Vagina (tissue), 2 donors: ENCODE results near the gene OAT. TPM values are rescaled to one million over a fixed set of nuclear protein-coding genes. Genes with fewer than 3 reads are reported as not detected.

Experiments used
- DNase-seq, 2 donors: peaks; one replicate each; pipeline ENCODE4 v3.0.0-alpha.2; 2017; ENCODE audit errors: extremely low spot score in 2 of 2
- H3K27ac ChIP-seq: fragments of 200-600 bp; sonication (generic); one replicate; pipeline ENCODE4 v1.5.1; 2019
- H3K27me3 ChIP-seq: fragments of 200-600 bp; sonication (generic); one replicate; pipeline ENCODE4 v1.5.1; 2019
- H3K36me3 ChIP-seq, 2 donors: fragments of 200-600 bp; sonication (generic); one replicate each; pipeline ENCODE4 v1.5.1; 2017 to 2019
- H3K4me1 ChIP-seq: fragments of 200-600 bp; sonication (generic); one replicate; pipeline ENCODE4 v1.5.1; 2019
- H3K4me3 ChIP-seq, 2 donors: fragments of 200-600 bp; sonication (generic); 1 replicate in 1 of 2; 2 replicates in 1 of 2; pipeline ENCODE4 v1.5.1; 2016 to 2019
- H3K9me3 ChIP-seq: fragments of 200-600 bp; sonication (generic); one replicate; pipeline ENCODE4 v1.5.1; 2019
- CTCF ChIP-seq, 3 experiments: fragments of 450-650 bp in 2 of 3; fragments of 200-600 bp in 1 of 3; sonication (generic) in 1 of 3; IDR thresholded peaks; one replicate each; pipeline ENCODE4 v1.5.1; 2017 to 2019; ENCODE audit warnings: antibody characterized with exemption in 3 of 3, mild to moderate bottlenecking in 2 of 3, moderate library complexity in 2 of 3
- POLR2A ChIP-seq, 2 donors: fragments of 450-650 bp; IDR thresholded peaks; one replicate each; pipeline ENCODE4 v1.6.1; 2017; ENCODE audit warnings: antibody characterized with exemption in 2 of 2, mild to moderate bottlenecking in 2 of 2, moderate library complexity in 2 of 2
- POLR2AphosphoS5 ChIP-seq, 2 donors: sonication (generic); formaldehyde crosslinking; IDR thresholded peaks; one replicate each; pipeline ENCODE4 v1.9.0; 2017; ENCODE audit warnings: antibody characterized with exemption in 2 of 2, mild to moderate bottlenecking in 2 of 2, low read depth in 1 of 2; ENCODE audit not compliant: insufficient read depth in 1 of 2
- intact Hi-C: fragments of 100-400 bp; cut with DNase I; formaldehyde crosslinking; loops from one replicate; pipeline ENCODE4 v1.15.1; 2023
- total RNA-seq: library from RNA; depleted of rRNA; stranded (reverse); fragments of >200 nt; gene quantifications from one replicate; pipeline ENCODE4 v1.2.3, GENCODE V29; 2016

OAT gene
- total RNA-seq, 1 donor from 2014 or later: 83.2 TPM

GRCh38 chr10:124350806-124351205 is 67.9 kb downstream of the OAT start:
- no peaks in the 10 kb centered on the region for H3K9me3 ChIP-seq
- intact Hi-C loops: no loop called here
- peaks cover 11% of the 10 kb centered on the region for H3K4me1 ChIP-seq
- no peaks in the 10 kb centered on the region for H3K27me3 ChIP-seq
- DNase-seq: no peak
- H3K4me3 ChIP-seq: no peak overlapping the region
- no peak for TF ChIP-seq POLR2AphosphoS5 (IDR thresholded peaks at IDR 0.05; ENCODE audit: insufficient read depth in 1 of 2, low read depth in 1 of 2)
- no peak for TF ChIP-seq CTCF (IDR thresholded peaks at IDR 0.05)
- no peak for TF ChIP-seq POLR2A (IDR thresholded peaks at IDR 0.05)
- H3K36me3 ChIP-seq: no peaks in the 10 kb centered on the region
- H3K27ac ChIP-seq: no peak overlapping the region

GRCh38 chr10:124349996-124350280 is 68.8 kb downstream of the OAT start:
- Histone ChIP-seq H3K4me3 (no peak overlapping the region), H3K27me3 (no peaks in the 10 kb centered on the region), H3K9me3 (no peaks in the 10 kb centered on the region), H3K27ac (no peak overlapping the region), H3K36me3 (no peaks in the 10 kb centered on the region), H3K4me1 (peaks cover 3% of the 10 kb centered on the region)
- intact Hi-C loops: no loop called here
- TF ChIP-seq POLR2A (IDR thresholded peaks at IDR 0.05) (no peak), POLR2AphosphoS5 (IDR thresholded peaks at IDR 0.05; ENCODE audit: insufficient read depth in 1 of 2, low read depth in 1 of 2) (no peak), CTCF (IDR thresholded peaks at IDR 0.05) (no peak)
- DNase-seq: no peak

- TF ChIP-seq POLR2A (IDR thresholded peaks at IDR 0.05): no peak
- Histone ChIP-seq H3K4me1 (no peaks in the 10 kb centered on the region), H3K27ac (no peak overlapping the region), H3K4me3 (no peak overlapping the region), H3K36me3 (no peaks in the 10 kb centered on the region), H3K27me3 (no peaks in the 10 kb centered on the region), H3K9me3 (no peaks in the 10 kb centered on the region)
- DNase-seq: no peak
- intact Hi-C loops: no loop called here
Observed at GRCh38 chr10:124349231-124349995, 69.3 kb downstream of the OAT start.

GRCh38 chr10:124348801-124349200 is 69.9 kb downstream of the OAT start:
- DNase-seq: no peak
- TF ChIP-seq CTCF (IDR thresholded peaks at IDR 0.05): no peak
- no peak for TF ChIP-seq POLR2AphosphoS5 (IDR thresholded peaks at IDR 0.05; ENCODE audit: insufficient read depth in 1 of 2, low read depth in 1 of 2)
- TF ChIP-seq POLR2A (IDR thresholded peaks at IDR 0.05): no peak
- H3K4me3 ChIP-seq: no peak overlapping the region
- no peak overlapping the region for H3K27ac ChIP-seq
- H3K9me3 ChIP-seq: no peaks in the 10 kb centered on the region
- no peaks in the 10 kb centered on the region for H3K36me3 ChIP-seq
- no peaks in the 10 kb centered on the region for H3K27me3 ChIP-seq
- intact Hi-C loops: no loop called here
- no peaks in the 10 kb centered on the region for H3K4me1 ChIP-seq

- TF ChIP-seq POLR2A (IDR thresholded peaks at IDR 0.05) (no peak), CTCF (IDR thresholded peaks at IDR 0.05) (no peak), POLR2AphosphoS5 (IDR thresholded peaks at IDR 0.05; ENCODE audit: insufficient read depth in 1 of 2, low read depth in 1 of 2) (no peak)
- intact Hi-C loops: no loop called here
- no peak for DNase-seq
Observed at GRCh38 chr10:124347956-124348355, 70.8 kb downstream of the OAT start.

More at GRCh38 chr10:124347956-124348355, 70.8 kb downstream of the OAT start:
- Histone ChIP-seq H3K9me3 (no peaks in the 10 kb centered on the region), H3K36me3 (no peaks in the 10 kb centered on the region), H3K27ac (no peak overlapping the region), H3K4me3 (no peak overlapping the region), H3K4me1 (no peaks in the 10 kb centered on the region), H3K27me3 (no peaks in the 10 kb centered on the region)

Other genes with a start within 250 kb of the OAT start
- gene NKX1-2, start 31.1 kb upstream of the OAT start, total RNA-seq: 0.98 TPM
- 20.1 TPM for gene LHPP, start 42.9 kb upstream of the OAT start, total RNA-seq